HG02678 (cell line): ENCODE measurements around the gene CFAP141.

Experiments used
- ATAC-seq: cut with Tn5 transposase; IDR thresholded peaks from one replicate; pipeline ENCODE4 v1.9.1; 2021; ENCODE audit warnings: mild to moderate bottlenecking, moderate library complexity; ENCODE audit not compliant: unreplicated experiment

Gene CFAP141

GRCh38 chr1:154171880-154172279 lies 34.3 kb downstream of the CFAP141 start:
- ATAC-seq: no peak

- ATAC-seq: no peak
These were observed 34.9 kb downstream of the CFAP141 start for GRCh38 chr1:154171223-154171583.

- no peak for ATAC-seq
These were observed 35.4 kb downstream of the CFAP141 start for GRCh38 chr1:154170547-154171222.

GRCh38 chr1:154167461-154167860 lies 38.7 kb downstream of the CFAP141 start:
- ATAC-seq: no peak

- no peak for ATAC-seq
These were observed 39.9 kb downstream of the CFAP141 start for GRCh38 chr1:154166207-154166606.

- ATAC-seq: no peak
These were observed 46.6 kb downstream of the CFAP141 start for GRCh38 chr1:154159554-154159953.

GRCh38 chr1:154158307-154159125 lies 47.6 kb downstream of the CFAP141 start:
- ATAC-seq: no peak

- peak; percentile 87 for ATAC-seq
These were observed 48.4 kb downstream of the CFAP141 start for GRCh38 chr1:154157520-154158306.

GRCh38 chr1:154155251-154155650 lies 50.9 kb downstream of the CFAP141 start:
- ATAC-seq: no peak

GRCh38 chr1:154154534-154155191 lies 51.5 kb downstream of the CFAP141 start, which contains the start of gene NUP210L:
TSS of gene NUP210L (minus strand) at chr1:154155073.
- no peak for ATAC-seq

- ATAC-seq: no peak
These were observed 52.1 kb downstream of the CFAP141 start for GRCh38 chr1:154154053-154154452.

- ATAC-seq: no peak
These were observed 54.8 kb downstream of the CFAP141 start for GRCh38 chr1:154151311-154151710.
